CD4-positive, alpha-beta T cell treated with Interleukin-10 for 1 hour (primary cell): ENCODE results near the gene PARP14.

ENCODE experiments used
- DNase-seq: peaks from one replicate; pipeline ENCODE4 v3.0.0-alpha.2; 2020

PARP14 gene

GRCh38 chr3:122773944-122774509, 93.4 kb downstream of the PARP14 start:
- no peak for DNase-seq

GRCh38 chr3:122774564-122774963, 93.9 kb downstream of the PARP14 start:
- no peak for DNase-seq

GRCh38 chr3:122776675-122777468, 96.2 kb downstream of the PARP14 start:
- no peak for DNase-seq

- no peak for DNase-seq
Observed at GRCh38 chr3:122777563-122777962, 96.9 kb downstream of the PARP14 start.
